ENCODE measurements around the gene OR1J1.

OR1J1 gene, protein sequence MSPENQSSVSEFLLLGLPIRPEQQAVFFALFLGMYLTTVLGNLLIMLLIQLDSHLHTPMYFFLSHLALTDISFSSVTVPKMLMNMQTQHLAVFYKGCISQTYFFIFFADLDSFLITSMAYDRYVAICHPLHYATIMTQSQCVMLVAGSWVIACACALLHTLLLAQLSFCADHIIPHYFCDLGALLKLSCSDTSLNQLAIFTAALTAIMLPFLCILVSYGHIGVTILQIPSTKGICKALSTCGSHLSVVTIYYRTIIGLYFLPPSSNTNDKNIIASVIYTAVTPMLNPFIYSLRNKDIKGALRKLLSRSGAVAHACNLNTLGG

DNA sequence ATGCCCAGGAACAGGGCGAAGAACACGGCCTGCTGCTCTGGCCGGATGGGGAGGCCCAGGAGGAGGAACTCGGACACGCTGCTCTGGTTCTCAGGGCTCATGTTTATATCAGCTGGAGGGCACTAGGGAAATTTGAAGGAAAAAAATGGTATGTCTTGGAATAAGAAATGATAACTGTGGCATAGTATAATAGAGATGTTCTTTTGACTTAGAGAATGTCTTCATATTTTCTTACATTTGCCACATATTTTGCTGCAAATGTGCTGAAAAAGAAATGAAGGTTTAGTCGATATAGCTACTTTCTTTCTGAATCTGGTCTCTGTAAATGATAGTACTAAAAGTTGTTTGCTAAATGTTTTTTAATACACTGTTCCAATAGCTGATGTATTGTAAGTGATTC lies at the start of gene OR1J1:
TSS of gene OR1J1 (minus strand) at position 101 of the 400 bp plus-strand sequence. CDS start at position 101, 0 bp downstream.
- DNase-seq (ENCODE audit: insufficient read length, low spot score) = no peak
- no peak for FAIRE-seq
- TF ChIP-seq, protein P1, sequence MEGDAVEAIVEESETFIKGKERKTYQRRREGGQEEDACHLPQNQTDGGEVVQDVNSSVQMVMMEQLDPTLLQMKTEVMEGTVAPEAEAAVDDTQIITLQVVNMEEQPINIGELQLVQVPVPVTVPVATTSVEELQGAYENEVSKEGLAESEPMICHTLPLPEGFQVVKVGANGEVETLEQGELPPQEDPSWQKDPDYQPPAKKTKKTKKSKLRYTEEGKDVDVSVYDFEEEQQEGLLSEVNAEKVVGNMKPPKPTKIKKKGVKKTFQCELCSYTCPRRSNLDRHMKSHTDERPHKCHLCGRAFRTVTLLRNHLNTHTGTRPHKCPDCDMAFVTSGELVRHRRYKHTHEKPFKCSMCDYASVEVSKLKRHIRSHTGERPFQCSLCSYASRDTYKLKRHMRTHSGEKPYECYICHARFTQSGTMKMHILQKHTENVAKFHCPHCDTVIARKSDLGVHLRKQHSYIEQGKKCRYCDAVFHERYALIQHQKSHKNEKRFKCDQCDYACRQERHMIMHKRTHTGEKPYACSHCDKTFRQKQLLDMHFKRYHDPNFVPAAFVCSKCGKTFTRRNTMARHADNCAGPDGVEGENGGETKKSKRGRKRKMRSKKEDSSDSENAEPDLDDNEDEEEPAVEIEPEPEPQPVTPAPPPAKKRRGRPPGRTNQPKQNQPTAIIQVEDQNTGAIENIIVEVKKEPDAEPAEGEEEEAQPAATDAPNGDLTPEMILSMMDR (IDR thresholded peaks at IDR 0.05; ENCODE audit: insufficient read depth, missing control alignments) = no peak

DNA sequence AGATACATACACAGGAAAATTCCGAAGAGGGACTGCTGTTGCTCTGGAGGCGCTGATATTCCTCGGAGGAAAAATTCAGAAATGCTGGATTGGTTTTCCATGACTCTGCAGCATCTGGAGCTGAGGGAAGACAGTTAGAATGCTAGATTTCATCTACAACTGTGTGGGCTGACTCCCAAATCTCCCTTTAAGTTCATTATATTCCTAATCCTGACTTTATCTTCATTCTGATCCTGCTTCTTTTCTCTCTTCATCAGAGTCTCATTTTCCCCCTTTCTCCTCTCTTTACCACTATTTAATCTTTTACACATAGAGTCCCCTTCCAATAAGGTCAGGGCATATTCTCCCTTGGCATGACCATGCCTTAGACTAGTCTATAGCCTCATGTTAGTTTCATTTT lies 49.5 kb upstream of the OR1J1 start, which contains the start of gene OR1N1:
TSS of gene OR1N1 (minus strand) at position 101 of the 400 bp plus-strand sequence. CDS start at position 101, 0 bp downstream.
- DNase-seq (ENCODE audit: insufficient read length, low spot score) (no peak), FAIRE-seq (no peak)
- TF ChIP-seq, protein P1 (IDR thresholded peaks at IDR 0.05; ENCODE audit: insufficient read depth, missing control alignments) = no peak

DNA sequence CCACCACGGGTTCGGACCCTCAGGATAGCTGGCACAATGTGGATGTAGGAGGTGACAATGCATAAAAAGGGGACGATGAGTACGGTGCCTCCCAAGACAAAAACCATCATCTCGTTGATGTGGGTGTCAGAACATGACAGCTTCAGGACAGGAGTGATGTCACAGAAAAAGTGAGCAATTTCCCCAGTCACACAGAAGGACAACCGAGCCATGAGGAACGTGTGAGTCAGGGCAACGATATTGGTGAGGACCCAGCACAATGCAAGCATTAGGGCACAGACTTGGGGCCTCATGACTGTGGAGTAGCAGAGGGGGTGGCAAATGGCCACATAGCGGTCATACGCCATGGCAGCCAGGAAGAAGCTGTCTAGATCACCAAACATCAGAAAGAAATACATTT lies 48.9 kb upstream of the OR1J1 start:
- DNase-seq (ENCODE audit: insufficient read length, low spot score) (no peak), FAIRE-seq (no peak)
- TF ChIP-seq, protein P1 (IDR thresholded peaks at IDR 0.05; ENCODE audit: insufficient read depth, missing control alignments) = no peak

DNA sequence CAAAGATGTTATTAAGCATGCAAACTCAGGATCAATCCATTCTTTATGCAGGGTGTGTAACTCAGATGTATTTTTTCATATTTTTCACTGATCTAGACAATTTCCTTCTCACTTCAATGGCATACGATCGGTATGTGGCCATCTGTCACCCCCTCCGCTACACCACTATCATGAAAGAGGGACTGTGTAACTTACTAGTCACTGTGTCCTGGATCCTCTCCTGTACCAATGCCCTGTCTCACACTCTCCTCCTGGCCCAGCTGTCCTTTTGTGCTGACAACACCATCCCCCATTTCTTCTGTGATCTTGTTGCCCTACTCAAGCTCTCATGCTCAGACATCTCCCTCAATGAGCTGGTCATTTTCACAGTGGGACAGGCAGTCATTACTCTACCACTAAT lies 41.6 kb upstream of the OR1J1 start:
- FAIRE-seq (no peak), DNase-seq (ENCODE audit: insufficient read length, low spot score) (no peak)
- TF ChIP-seq, protein P1 (IDR thresholded peaks at IDR 0.05; ENCODE audit: insufficient read depth, missing control alignments) = no peak

DNA sequence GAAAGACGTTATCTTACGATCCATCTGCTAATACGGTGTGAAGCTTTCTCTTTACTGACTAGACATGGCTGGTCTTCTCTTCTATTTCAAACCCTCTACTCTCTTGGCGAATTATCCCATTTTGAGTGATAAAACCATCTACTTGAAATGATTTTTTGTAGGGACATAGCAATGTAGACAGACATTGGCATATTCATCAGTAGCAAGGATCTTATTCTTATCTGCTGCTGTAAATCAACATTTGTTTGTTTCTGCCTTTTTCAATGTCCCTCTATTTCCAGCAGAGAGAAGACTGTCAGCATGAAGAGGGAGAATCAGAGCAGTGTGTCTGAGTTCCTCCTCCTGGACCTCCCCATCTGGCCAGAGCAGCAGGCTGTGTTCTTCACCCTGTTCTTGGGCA lies 41.1 kb upstream of the OR1J1 start, which contains the start of gene OR1J4:
TSS of gene OR1J4 (plus strand) at position 301 of the 400 bp plus-strand sequence. CDS start at position 301, 0 bp downstream.
- TF ChIP-seq, protein P1 (IDR thresholded peaks at IDR 0.05; ENCODE audit: insufficient read depth, missing control alignments) = no peak
- no peak for FAIRE-seq
- no peak for DNase-seq (ENCODE audit: insufficient read length, low spot score)

DNA sequence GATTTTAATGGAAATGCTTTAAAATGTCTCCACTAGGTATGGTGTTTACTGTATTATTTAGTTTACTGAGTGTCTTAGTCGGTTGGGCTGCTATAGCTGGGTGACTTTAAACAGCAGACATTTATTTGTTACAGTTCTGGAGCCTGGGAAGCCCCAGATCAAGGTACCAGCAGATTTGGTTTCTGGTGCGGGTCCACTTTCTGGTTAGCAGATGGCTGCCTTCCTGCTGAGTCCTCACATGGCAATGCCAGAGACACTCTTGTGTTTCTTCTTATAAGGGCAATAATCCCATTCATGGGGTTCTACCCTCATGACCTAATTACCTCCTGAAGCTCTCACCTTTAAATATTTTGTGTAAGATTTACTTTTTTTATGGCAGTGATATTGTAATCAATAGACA lies 40.5 kb upstream of the OR1J1 start:
- DNase-seq (ENCODE audit: insufficient read length, low spot score) = no peak
- TF ChIP-seq, protein P1 (IDR thresholded peaks at IDR 0.05; ENCODE audit: insufficient read depth, missing control alignments) = no peak
- FAIRE-seq = no peak

DNA sequence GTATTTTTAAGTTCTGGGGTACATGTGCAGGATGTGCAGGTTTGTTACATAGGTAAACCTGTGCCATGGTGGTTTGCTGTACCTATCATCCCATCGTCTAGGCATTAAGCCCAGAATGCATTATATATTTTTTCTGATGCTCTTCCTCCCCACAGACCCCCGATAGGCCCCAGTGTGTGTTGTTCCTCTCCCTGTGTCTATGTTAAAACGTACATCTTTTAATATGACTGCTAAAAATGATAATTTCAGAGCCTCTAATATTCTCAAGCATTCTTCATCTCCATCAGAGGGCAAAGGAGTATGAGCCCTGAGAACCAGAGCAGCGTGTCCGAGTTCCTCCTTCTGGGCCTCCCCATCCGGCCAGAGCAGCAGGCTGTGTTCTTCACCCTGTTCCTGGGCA lies 32.8 kb upstream of the OR1J1 start, which contains the start of gene OR1J2:
TSS of gene OR1J2 (plus strand) at position 301 of the 400 bp plus-strand sequence. CDS start at position 301, 0 bp downstream.
- TF ChIP-seq, protein P1 (IDR thresholded peaks at IDR 0.05; ENCODE audit: insufficient read depth, missing control alignments) = no peak
- no peak for DNase-seq (ENCODE audit: insufficient read length, low spot score)
- FAIRE-seq = no peak

Data from D721Med (cell line).